Measurements from ENCODE around the gene BFSP1. TPM values are rescaled to one million over a fixed set of nuclear protein-coding genes. Genes with fewer than 3 reads are reported as not detected.

The BFSP1 gene
- total and polyA plus RNA-seq, 2 donors (not counting 1 experiment from before 2014, with no cell fraction given), result 1.5 to 2.3 TPM

DNA sequence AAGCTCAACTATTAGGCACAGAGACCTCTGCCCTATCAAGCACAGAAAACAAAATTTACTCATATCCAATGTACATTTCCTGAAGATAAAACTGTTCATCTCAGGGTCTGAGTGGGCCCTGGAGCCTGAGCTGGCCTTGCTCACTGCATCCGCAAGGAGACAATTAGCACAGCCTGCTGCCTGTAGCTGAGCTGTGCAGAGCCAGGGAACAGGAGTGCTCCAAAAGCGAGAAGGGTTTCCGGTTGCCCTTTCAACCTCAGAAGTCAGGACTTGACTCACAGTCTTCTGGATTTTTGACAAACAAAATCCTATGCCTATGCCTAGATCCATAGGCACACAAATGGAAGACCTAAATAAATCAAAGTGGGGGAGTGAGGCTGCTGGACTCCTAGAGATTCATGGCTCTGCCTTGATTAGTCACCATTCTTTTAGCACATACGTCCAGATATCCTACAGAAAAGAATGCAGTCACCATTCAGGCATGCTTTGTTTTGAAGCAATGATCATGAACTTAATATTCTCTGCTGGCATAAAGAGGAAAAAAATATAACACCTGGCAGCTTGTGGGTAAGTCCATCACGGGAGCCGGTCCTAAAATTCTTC, 73.5 kb downstream of the BFSP1 start:
- no peak overlapping the region for H3K27ac ChIP-seq (ENCODE audit: insufficient read depth, low read length)
- no peak overlapping the region for H2AFZ ChIP-seq (ENCODE audit: low read length)
- H3K4me3 ChIP-seq (replicated peaks in 1 of 4; ENCODE audit: control extremely low read depth in 1 of 4, insufficient read depth in 1 of 4, low read depth in 3 of 4, low read length in 4 of 4), result no peak overlapping the region
- DNase-seq (ENCODE audit: low read depth in 2 of 2), result peak in 1 of 2 donors; percentile 3
- no peaks in the 10 kb centered on the region for H3K79me2 ChIP-seq (ENCODE audit: control insufficient read depth, insufficient read depth, low read length)
- H3K9me3 ChIP-seq (ENCODE audit: control insufficient read depth, insufficient read depth, low read depth, low read length), result no peaks in the 10 kb centered on the region
- H4K20me1 ChIP-seq (ENCODE audit: control insufficient read depth, extremely low read depth, insufficient read depth, low read length), result no peaks in the 10 kb centered on the region
- no peak overlapping the region for H3K9ac ChIP-seq (ENCODE audit: insufficient read depth, low read length)
- H3K4me2 ChIP-seq (ENCODE audit: extremely low read depth, insufficient read depth, low read length), result no peak overlapping the region
- H3K4me1 ChIP-seq (ENCODE audit: control insufficient read depth, extremely low read depth, insufficient read depth, low read length), result no peaks in the 10 kb centered on the region
- no peaks in the 10 kb centered on the region for H3K36me3 ChIP-seq (ENCODE audit: control insufficient read depth, insufficient read depth, low read length)
- no peak for TF ChIP-seq EZH2 (IDR thresholded peaks at IDR 0.05; ENCODE audit: low read length, missing control alignments)
- no peak for TF ChIP-seq CTCF (conservative IDR thresholded peaks at IDR 0.05 in 1 of 2, IDR thresholded peaks at IDR 0.05 in 1 of 2; ENCODE audit: low read depth in 1 of 2, low read length in 2 of 2)
- no peaks in the 10 kb centered on the region for H3K27me3 ChIP-seq (ENCODE audit: control insufficient read depth, insufficient read depth, low read length)

- H3K36me3 ChIP-seq (ENCODE audit: control insufficient read depth, insufficient read depth, low read length), result no peaks in the 10 kb centered on the region
- H3K27me3 ChIP-seq (ENCODE audit: control insufficient read depth, insufficient read depth, low read length), result peaks cover 3% of the 10 kb centered on the region
- no peak overlapping the region for H3K9ac ChIP-seq (ENCODE audit: insufficient read depth, low read length)
- no peak overlapping the region for H2AFZ ChIP-seq (ENCODE audit: low read length)
- H3K4me1 ChIP-seq (ENCODE audit: control insufficient read depth, extremely low read depth, insufficient read depth, low read length), result no peaks in the 10 kb centered on the region
- no peak overlapping the region for H3K4me2 ChIP-seq (ENCODE audit: extremely low read depth, insufficient read depth, low read length)
- no peak overlapping the region for H3K4me3 ChIP-seq (replicated peaks in 1 of 4; ENCODE audit: control extremely low read depth in 1 of 4, insufficient read depth in 1 of 4, low read depth in 3 of 4, low read length in 4 of 4)
- H3K9me3 ChIP-seq (ENCODE audit: control insufficient read depth, insufficient read depth, low read depth, low read length), result no peaks in the 10 kb centered on the region
- no peak for TF ChIP-seq CTCF (conservative IDR thresholded peaks at IDR 0.05 in 1 of 2, IDR thresholded peaks at IDR 0.05 in 1 of 2; ENCODE audit: low read depth in 1 of 2, low read length in 2 of 2)
- TF ChIP-seq EZH2 (IDR thresholded peaks at IDR 0.05; ENCODE audit: low read length, missing control alignments), result no peak
- no peak overlapping the region for H3K27ac ChIP-seq (ENCODE audit: insufficient read depth, low read length)
- DNase-seq (ENCODE audit: low read depth in 2 of 2), result no peak
- no peaks in the 10 kb centered on the region for H4K20me1 ChIP-seq (ENCODE audit: control insufficient read depth, extremely low read depth, insufficient read depth, low read length)
- no peaks in the 10 kb centered on the region for H3K79me2 ChIP-seq (ENCODE audit: control insufficient read depth, insufficient read depth, low read length)
These were observed 74.1 kb downstream of the BFSP1 start for GRCh38 chr20:17457079-17457478.

DNA sequence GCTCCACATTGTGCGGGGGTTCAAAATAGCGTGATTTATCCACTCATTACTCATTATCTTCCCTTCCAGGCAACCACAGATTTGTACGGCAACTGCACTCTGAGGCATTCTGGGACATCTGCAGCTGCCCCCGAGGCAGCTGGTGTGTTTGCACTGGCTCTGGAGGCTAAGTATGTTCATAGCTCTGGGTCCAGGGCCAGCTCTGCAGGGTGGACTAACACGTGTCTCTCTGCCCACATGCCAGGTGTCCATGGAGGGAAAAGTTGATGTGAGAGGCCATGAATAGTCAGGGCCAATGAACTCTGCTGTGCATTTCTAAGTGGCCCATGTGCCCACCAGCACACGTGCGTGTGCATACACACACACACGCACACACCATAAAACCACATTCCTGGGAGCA, 74.9 kb downstream of the BFSP1 start:
- Histone ChIP-seq H3K9me3 (ENCODE audit: control insufficient read depth, insufficient read depth, low read depth, low read length) (no peaks in the 10 kb centered on the region), H3K4me1 (ENCODE audit: control insufficient read depth, extremely low read depth, insufficient read depth, low read length) (no peaks in the 10 kb centered on the region), H4K20me1 (ENCODE audit: control insufficient read depth, extremely low read depth, insufficient read depth, low read length) (no peaks in the 10 kb centered on the region), H3K79me2 (ENCODE audit: control insufficient read depth, insufficient read depth, low read length) (no peaks in the 10 kb centered on the region), H3K36me3 (ENCODE audit: control insufficient read depth, insufficient read depth, low read length) (no peaks in the 10 kb centered on the region), H3K27ac (ENCODE audit: insufficient read depth, low read length) (no peak overlapping the region), H3K4me2 (ENCODE audit: extremely low read depth, insufficient read depth, low read length) (no peak overlapping the region), H3K4me3 (replicated peaks in 1 of 4; ENCODE audit: control extremely low read depth in 1 of 4, insufficient read depth in 1 of 4, low read depth in 3 of 4, low read length in 4 of 4) (no peak overlapping the region), H3K27me3 (ENCODE audit: control insufficient read depth, insufficient read depth, low read length) (peaks cover 4% of the 10 kb centered on the region), H3K9ac (ENCODE audit: insufficient read depth, low read length) (no peak overlapping the region), H2AFZ (ENCODE audit: low read length) (no peak overlapping the region)
- DNase-seq (ENCODE audit: low read depth in 2 of 2), result no peak
- TF ChIP-seq EZH2 (IDR thresholded peaks at IDR 0.05; ENCODE audit: low read length, missing control alignments) (no peak), CTCF (conservative IDR thresholded peaks at IDR 0.05 in 1 of 2, IDR thresholded peaks at IDR 0.05 in 1 of 2; ENCODE audit: low read depth in 1 of 2, low read length in 2 of 2) (no peak)

Data from fibroblast of lung (primary cell).